ENCODE data around the gene NCKAP1. TPM values are rescaled to one million over a fixed set of nuclear protein-coding genes. Genes with fewer than 3 reads are reported as not detected.

The NCKAP1 gene
- total and polyA plus RNA-seq, 4 experiments from 2014 or later = 0.24 to 6.3 (median 3.2) TPM

- CTCF ChIA-PET (ENCODE audit: partially characterized antibody) = no interaction called here
- no peaks in the 10 kb centered on the region for H3K27me3 ChIP-seq (ENCODE audit: insufficient read depth, low read length)
- Mint-ChIP-seq H3K4me1 (no peaks in the 10 kb centered on the region), H3K4me3 (no peak overlapping the region), H3K27me3 (no peaks in the 10 kb centered on the region), H3K36me3 (peaks cover 18 to 34% of the 10 kb centered on the region in 2 donors), H3K27ac (no peak overlapping the region), H3K9me3 (no peaks in the 10 kb centered on the region)
- H3K36me3 ChIP-seq (ENCODE audit: insufficient read depth, low read length) = no peaks in the 10 kb centered on the region
- POLR2A ChIA-PET (ENCODE audit: partially characterized antibody) = no interaction called here
- H3K4me3 ChIP-seq (ENCODE audit: low read length in 2 of 2) = no peak overlapping the region
- no peak overlapping the region for H3K27ac ChIP-seq (ENCODE audit: low read depth, low read length)
- no peak for DNase-seq
- intact Hi-C loops (cut with micrococcal nuclease) = no loop called here
- no peaks in the 10 kb centered on the region for H3K4me1 ChIP-seq (ENCODE audit: insufficient read depth, low read length)
- no peaks in the 10 kb centered on the region for H3K9me3 ChIP-seq (ENCODE audit: control insufficient read depth in 1 of 2, low read length in 2 of 2)
Observed at GRCh38 chr2:182933629-182934028, 104.6 kb downstream of the NCKAP1 start.

DNA sequence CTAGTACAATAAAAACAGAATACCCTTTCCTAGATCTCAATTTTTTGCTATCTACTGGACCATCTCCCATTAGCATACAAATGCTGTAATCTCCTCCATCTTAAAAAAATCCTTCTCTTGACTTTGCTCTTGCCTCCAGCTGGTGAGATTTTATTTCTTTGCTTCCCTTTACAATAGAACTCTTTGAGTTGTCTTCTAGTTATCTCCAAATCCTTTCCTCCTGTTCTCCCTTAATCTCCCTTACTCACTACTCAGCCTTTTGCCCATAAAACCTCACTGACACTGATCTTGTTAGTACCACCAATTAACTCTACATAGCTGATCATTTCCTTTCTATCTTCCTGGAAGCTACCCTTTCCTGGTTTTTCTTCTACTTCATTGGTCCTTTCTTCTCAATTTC is 108.3 kb downstream of the NCKAP1 start:
- CTCF ChIA-PET (ENCODE audit: partially characterized antibody) = no interaction called here
- H3K27me3 Mint-ChIP-seq = no peaks in the 10 kb centered on the region
- H3K4me1 Mint-ChIP-seq = no peaks in the 10 kb centered on the region
- no peak for DNase-seq
- intact Hi-C loops (cut with micrococcal nuclease) = no loop called here
- no peak overlapping the region for H3K27ac Mint-ChIP-seq
- no peak overlapping the region for H3K4me3 Mint-ChIP-seq
- Histone ChIP-seq H3K36me3 (ENCODE audit: insufficient read depth, low read length) (no peaks in the 10 kb centered on the region), H3K27me3 (ENCODE audit: insufficient read depth, low read length) (no peaks in the 10 kb centered on the region), H3K4me3 (ENCODE audit: low read length in 2 of 2) (no peak overlapping the region), H3K9me3 (ENCODE audit: control insufficient read depth in 1 of 2, low read length in 2 of 2) (no peaks in the 10 kb centered on the region), H3K4me1 (ENCODE audit: insufficient read depth, low read length) (no peaks in the 10 kb centered on the region), H3K27ac (ENCODE audit: low read depth, low read length) (no peak overlapping the region)
- POLR2A ChIA-PET (ENCODE audit: partially characterized antibody) = no interaction called here
- no peaks in the 10 kb centered on the region for H3K9me3 Mint-ChIP-seq
- peaks cover 24 to 37% of the 10 kb centered on the region in 2 donors for H3K36me3 Mint-ChIP-seq

GRCh38 chr2:182924306-182924705 is 114.0 kb downstream of the NCKAP1 start:
- H3K36me3 Mint-ChIP-seq = peaks cover 23 to 46% of the 10 kb centered on the region in 2 donors
- ChIA-PET CTCF (ENCODE audit: partially characterized antibody) (no interaction called here), POLR2A (ENCODE audit: partially characterized antibody) (no interaction called here)
- no peak overlapping the region for H3K27ac ChIP-seq (ENCODE audit: low read depth, low read length)
- H3K4me1 ChIP-seq (ENCODE audit: insufficient read depth, low read length) = no peaks in the 10 kb centered on the region
- H3K27me3 Mint-ChIP-seq = no peaks in the 10 kb centered on the region
- no peaks in the 10 kb centered on the region for H3K36me3 ChIP-seq (ENCODE audit: insufficient read depth, low read length)
- intact Hi-C loops (cut with micrococcal nuclease) = no loop called here
- H3K4me3 ChIP-seq (ENCODE audit: low read length in 2 of 2) = no peak overlapping the region
- H3K9me3 Mint-ChIP-seq = no peaks in the 10 kb centered on the region
- no peak overlapping the region for H3K4me3 Mint-ChIP-seq
- H3K4me1 Mint-ChIP-seq = no peaks in the 10 kb centered on the region
- no peak for DNase-seq
- no peak overlapping the region for H3K27ac Mint-ChIP-seq
- H3K9me3 ChIP-seq (ENCODE audit: control insufficient read depth in 1 of 2, low read length in 2 of 2) = no peaks in the 10 kb centered on the region
- H3K27me3 ChIP-seq (ENCODE audit: insufficient read depth, low read length) = no peaks in the 10 kb centered on the region

DNA sequence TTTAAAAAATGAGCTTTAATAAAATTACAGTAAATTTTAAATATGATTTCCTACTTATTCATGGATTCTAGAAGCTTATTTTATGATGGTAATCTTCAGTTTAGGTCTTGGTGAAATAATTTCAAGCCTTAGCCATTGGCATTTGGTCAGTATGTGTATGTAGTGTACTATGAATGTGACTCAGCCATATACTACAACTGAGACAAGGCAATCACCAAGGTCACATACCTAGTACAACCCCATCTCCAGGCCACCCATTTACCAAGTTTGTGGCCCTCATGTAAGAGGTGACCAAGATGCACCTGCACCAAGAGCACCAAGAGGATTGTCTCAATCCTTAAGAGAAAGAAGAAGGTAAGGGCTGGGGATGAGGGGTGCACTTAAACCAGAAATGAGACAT is 117.0 kb downstream of the NCKAP1 start:
- H3K27me3 ChIP-seq (ENCODE audit: insufficient read depth, low read length) = no peaks in the 10 kb centered on the region
- H3K4me1 Mint-ChIP-seq = no peaks in the 10 kb centered on the region
- H3K36me3 Mint-ChIP-seq = peaks cover 8 to 36% of the 10 kb centered on the region in 2 donors
- H3K27ac Mint-ChIP-seq = peak overlapping the region in 2 of 7 donors; percentile 19 to 37
- POLR2A ChIA-PET (ENCODE audit: partially characterized antibody) = no interaction called here
- intact Hi-C loops (cut with micrococcal nuclease) = no loop called here
- CTCF ChIA-PET (ENCODE audit: partially characterized antibody) = no interaction called here
- no peak overlapping the region for H3K4me3 Mint-ChIP-seq
- H3K4me1 ChIP-seq (ENCODE audit: insufficient read depth, low read length) = no peaks in the 10 kb centered on the region
- no peaks in the 10 kb centered on the region for H3K36me3 ChIP-seq (ENCODE audit: insufficient read depth, low read length)
- H3K4me3 ChIP-seq (ENCODE audit: low read length in 2 of 2) = no peak overlapping the region
- no peak for DNase-seq
- no peaks in the 10 kb centered on the region for H3K9me3 Mint-ChIP-seq
- no peak overlapping the region for H3K27ac ChIP-seq (ENCODE audit: low read depth, low read length)
- no peaks in the 10 kb centered on the region for H3K27me3 Mint-ChIP-seq
- no peaks in the 10 kb centered on the region for H3K9me3 ChIP-seq (ENCODE audit: control insufficient read depth in 1 of 2, low read length in 2 of 2)

DNA sequence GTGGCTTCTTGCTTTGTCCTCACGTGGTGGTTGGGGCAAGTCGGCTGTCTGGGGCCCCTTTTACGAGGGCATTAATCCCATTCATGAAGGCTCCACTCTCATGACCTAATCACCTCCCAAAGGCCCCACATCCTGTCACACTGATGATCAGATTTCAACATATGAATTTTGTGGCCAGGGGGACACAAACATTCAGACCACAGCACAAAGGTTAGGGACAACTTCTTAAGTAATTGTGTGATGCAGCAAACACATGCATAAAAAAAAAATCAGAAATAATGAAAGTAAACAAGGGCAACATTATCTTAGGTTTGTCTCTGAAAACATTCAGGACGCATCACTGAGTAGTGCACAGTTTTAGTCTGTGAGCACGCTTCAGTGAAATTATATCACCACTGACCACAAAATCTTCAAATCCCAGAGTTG is 117.6 kb downstream of the NCKAP1 start:
- Mint-ChIP-seq H3K27ac (no peak overlapping the region), H3K4me3 (no peak overlapping the region), H3K4me1 (no peaks in the 10 kb centered on the region), H3K9me3 (no peaks in the 10 kb centered on the region), H3K36me3 (peaks cover 5 to 32% of the 10 kb centered on the region in 2 donors), H3K27me3 (no peaks in the 10 kb centered on the region)
- Histone ChIP-seq H3K36me3 (ENCODE audit: insufficient read depth, low read length) (no peaks in the 10 kb centered on the region), H3K27me3 (ENCODE audit: insufficient read depth, low read length) (no peaks in the 10 kb centered on the region), H3K4me1 (ENCODE audit: insufficient read depth, low read length) (no peaks in the 10 kb centered on the region), H3K9me3 (ENCODE audit: control insufficient read depth in 1 of 2, low read length in 2 of 2) (no peaks in the 10 kb centered on the region), H3K27ac (ENCODE audit: low read depth, low read length) (no peak overlapping the region), H3K4me3 (ENCODE audit: low read length in 2 of 2) (no peak overlapping the region)
- DNase-seq = no peak
- intact Hi-C loops (cut with micrococcal nuclease) = no loop called here
- POLR2A ChIA-PET (ENCODE audit: partially characterized antibody) = no interaction called here
- CTCF ChIA-PET (ENCODE audit: partially characterized antibody) = no interaction called here

DNA sequence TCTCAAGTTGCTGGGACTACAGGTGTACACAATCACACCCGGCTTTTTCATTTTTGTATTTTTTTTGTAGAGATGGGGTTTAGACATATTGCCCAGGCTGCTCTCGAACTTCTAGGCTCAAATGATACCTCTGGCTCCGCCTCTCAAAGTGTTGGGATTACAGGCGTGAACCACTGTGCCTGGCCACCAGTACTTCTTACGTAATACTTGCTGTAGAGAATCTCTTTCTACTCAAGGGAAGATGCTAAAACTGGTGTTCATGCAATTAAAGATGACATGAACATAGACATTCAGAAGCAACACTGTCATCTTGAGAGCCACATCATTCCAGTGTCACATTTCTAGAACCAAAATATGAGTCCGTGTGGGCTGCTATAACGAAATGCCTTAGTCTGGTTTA is 118.2 kb downstream of the NCKAP1 start:
- Mint-ChIP-seq H3K27me3 (no peaks in the 10 kb centered on the region), H3K4me3 (no peak overlapping the region)
- H3K27me3 ChIP-seq (ENCODE audit: insufficient read depth, low read length) = no peaks in the 10 kb centered on the region

GRCh38 chr2:182918961-182919652 is 119.2 kb downstream of the NCKAP1 start:
- CTCF ChIA-PET (ENCODE audit: partially characterized antibody) = no interaction called here
- H3K27me3 Mint-ChIP-seq = no peaks in the 10 kb centered on the region
- no peaks in the 10 kb centered on the region for H3K9me3 Mint-ChIP-seq
- H3K4me3 ChIP-seq (ENCODE audit: low read length in 2 of 2) = no peak overlapping the region
- intact Hi-C loops (cut with micrococcal nuclease) = no loop called here
- no peak for DNase-seq
- no peaks in the 10 kb centered on the region for H3K27me3 ChIP-seq (ENCODE audit: insufficient read depth, low read length)
- H3K27ac ChIP-seq (ENCODE audit: low read depth, low read length) = no peak overlapping the region
- H3K4me1 Mint-ChIP-seq = no peaks in the 10 kb centered on the region
- H3K9me3 ChIP-seq (ENCODE audit: control insufficient read depth in 1 of 2, low read length in 2 of 2) = no peaks in the 10 kb centered on the region
- no peak overlapping the region for H3K4me3 Mint-ChIP-seq
- H3K4me1 ChIP-seq (ENCODE audit: insufficient read depth, low read length) = no peaks in the 10 kb centered on the region
- POLR2A ChIA-PET (ENCODE audit: partially characterized antibody) = no interaction called here
- H3K36me3 Mint-ChIP-seq = peaks cover 5 to 27% of the 10 kb centered on the region in 2 donors
- no peak overlapping the region for H3K27ac Mint-ChIP-seq
- no peaks in the 10 kb centered on the region for H3K36me3 ChIP-seq (ENCODE audit: insufficient read depth, low read length)

More for the DNA sequence above, 118.2 kb downstream of the NCKAP1 start:
- H3K4me1 Mint-ChIP-seq = no peaks in the 10 kb centered on the region
- H3K4me1 ChIP-seq (ENCODE audit: insufficient read depth, low read length) = no peaks in the 10 kb centered on the region
- ChIA-PET POLR2A (ENCODE audit: partially characterized antibody) (no interaction called here), CTCF (ENCODE audit: partially characterized antibody) (no interaction called here)
- no peak for DNase-seq
- H3K36me3 ChIP-seq (ENCODE audit: insufficient read depth, low read length) = no peaks in the 10 kb centered on the region
- H3K4me3 ChIP-seq (ENCODE audit: low read length in 2 of 2) = no peak overlapping the region
- H3K9me3 Mint-ChIP-seq = no peaks in the 10 kb centered on the region
- H3K9me3 ChIP-seq (ENCODE audit: control insufficient read depth in 1 of 2, low read length in 2 of 2) = no peaks in the 10 kb centered on the region
- intact Hi-C loops (cut with micrococcal nuclease) = no loop called here
- H3K27ac Mint-ChIP-seq = no peak overlapping the region
- no peak overlapping the region for H3K27ac ChIP-seq (ENCODE audit: low read depth, low read length)
- peaks cover 5 to 31% of the 10 kb centered on the region in 2 donors for H3K36me3 Mint-ChIP-seq

GRCh38 chr2:182917924-182918323 is 120.3 kb downstream of the NCKAP1 start:
- H3K36me3 ChIP-seq (ENCODE audit: insufficient read depth, low read length) = no peaks in the 10 kb centered on the region
- POLR2A ChIA-PET (ENCODE audit: partially characterized antibody) = no interaction called here

More at GRCh38 chr2:182917924-182918323, 120.3 kb downstream of the NCKAP1 start:
- H3K27me3 ChIP-seq (ENCODE audit: insufficient read depth, low read length) = no peaks in the 10 kb centered on the region
- Mint-ChIP-seq H3K9me3 (no peaks in the 10 kb centered on the region), H3K27me3 (no peaks in the 10 kb centered on the region), H3K4me3 (no peak overlapping the region), H3K4me1 (no peaks in the 10 kb centered on the region), H3K27ac (no peak overlapping the region), H3K36me3 (peaks cover 0 to 25% of the 10 kb centered on the region in 2 donors)
- H3K4me3 ChIP-seq (ENCODE audit: low read length in 2 of 2) = no peak overlapping the region
- no peaks in the 10 kb centered on the region for H3K4me1 ChIP-seq (ENCODE audit: insufficient read depth, low read length)
- no peak for DNase-seq
- no peaks in the 10 kb centered on the region for H3K9me3 ChIP-seq (ENCODE audit: control insufficient read depth in 1 of 2, low read length in 2 of 2)
- CTCF ChIA-PET (ENCODE audit: partially characterized antibody) = interaction anchor here (1.4 kb wide), 1 partner anchor 11 kb away, joined by 3 read pairs; no protein-coding TSS in a partner anchor
- intact Hi-C loops (cut with micrococcal nuclease) = no loop called here
- H3K27ac ChIP-seq (ENCODE audit: low read depth, low read length) = no peak overlapping the region
